Breast epithelium (tissue), 3 donors: ENCODE data around the gene DHX9.

ENCODE experiments used
- POLR2A ChIP-seq: fragments of 450-650 bp; IDR thresholded peaks from one replicate; pipeline ENCODE4 v1.6.1; 2016; ENCODE audit warnings: antibody characterized with exemption, mild to moderate bottlenecking, moderate library complexity
- POLR2AphosphoS5 ChIP-seq, 3 donors: sonication (generic); formaldehyde crosslinking; IDR thresholded peaks; one replicate each; pipeline ENCODE4 v1.6.1; 2017; ENCODE audit warnings: antibody characterized with exemption in 3 of 3
- TF ChIP-seq, protein P1 (sequence below), 3 donors: fragments of 450-650 bp; IDR thresholded peaks; one replicate each; pipeline ENCODE4 v1.5.1; 2016 to 2017; ENCODE audit warnings: antibody characterized with exemption in 3 of 3, mild to moderate bottlenecking in 3 of 3, moderate library complexity in 3 of 3

DNA sequence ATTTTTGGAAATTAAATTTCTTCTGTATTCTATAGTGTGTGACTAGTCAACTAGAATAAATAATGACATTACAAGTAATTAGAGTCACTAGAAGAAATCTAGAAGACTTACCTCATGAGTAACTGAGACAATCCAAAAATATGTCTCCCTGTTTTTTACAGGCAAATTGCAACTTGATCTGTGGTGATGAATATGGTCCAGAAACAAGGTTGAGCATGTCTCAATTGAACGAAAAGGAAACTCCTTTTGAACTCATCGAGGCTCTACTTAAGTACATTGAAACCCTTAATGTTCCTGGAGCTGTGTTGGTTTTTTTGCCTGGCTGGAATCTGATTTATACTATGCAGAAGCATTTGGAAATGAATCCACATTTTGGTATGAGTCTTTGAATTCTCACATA is 36.7 kb downstream of the DHX9 start:
- TF ChIP-seq, protein P1, sequence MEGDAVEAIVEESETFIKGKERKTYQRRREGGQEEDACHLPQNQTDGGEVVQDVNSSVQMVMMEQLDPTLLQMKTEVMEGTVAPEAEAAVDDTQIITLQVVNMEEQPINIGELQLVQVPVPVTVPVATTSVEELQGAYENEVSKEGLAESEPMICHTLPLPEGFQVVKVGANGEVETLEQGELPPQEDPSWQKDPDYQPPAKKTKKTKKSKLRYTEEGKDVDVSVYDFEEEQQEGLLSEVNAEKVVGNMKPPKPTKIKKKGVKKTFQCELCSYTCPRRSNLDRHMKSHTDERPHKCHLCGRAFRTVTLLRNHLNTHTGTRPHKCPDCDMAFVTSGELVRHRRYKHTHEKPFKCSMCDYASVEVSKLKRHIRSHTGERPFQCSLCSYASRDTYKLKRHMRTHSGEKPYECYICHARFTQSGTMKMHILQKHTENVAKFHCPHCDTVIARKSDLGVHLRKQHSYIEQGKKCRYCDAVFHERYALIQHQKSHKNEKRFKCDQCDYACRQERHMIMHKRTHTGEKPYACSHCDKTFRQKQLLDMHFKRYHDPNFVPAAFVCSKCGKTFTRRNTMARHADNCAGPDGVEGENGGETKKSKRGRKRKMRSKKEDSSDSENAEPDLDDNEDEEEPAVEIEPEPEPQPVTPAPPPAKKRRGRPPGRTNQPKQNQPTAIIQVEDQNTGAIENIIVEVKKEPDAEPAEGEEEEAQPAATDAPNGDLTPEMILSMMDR (IDR thresholded peaks at IDR 0.05) = no peak
- no peak for TF ChIP-seq POLR2AphosphoS5 (IDR thresholded peaks at IDR 0.05)
- no peak for TF ChIP-seq POLR2A
